NOMO-1 treated with dmso at 0.1 percent for 144 hours (cell line): ENCODE measurements around the gene GATA2.
A peak's percentile ranks its signal among the peaks of the same experiment; 100 is the strongest.

Experiments used
- DNase-seq: peaks from one replicate; lab custom pipeline; 2025; ENCODE audit not compliant: unreplicated experiment; lab: John Stamatoyannopoulos, UW

Gene GATA2

DNA sequence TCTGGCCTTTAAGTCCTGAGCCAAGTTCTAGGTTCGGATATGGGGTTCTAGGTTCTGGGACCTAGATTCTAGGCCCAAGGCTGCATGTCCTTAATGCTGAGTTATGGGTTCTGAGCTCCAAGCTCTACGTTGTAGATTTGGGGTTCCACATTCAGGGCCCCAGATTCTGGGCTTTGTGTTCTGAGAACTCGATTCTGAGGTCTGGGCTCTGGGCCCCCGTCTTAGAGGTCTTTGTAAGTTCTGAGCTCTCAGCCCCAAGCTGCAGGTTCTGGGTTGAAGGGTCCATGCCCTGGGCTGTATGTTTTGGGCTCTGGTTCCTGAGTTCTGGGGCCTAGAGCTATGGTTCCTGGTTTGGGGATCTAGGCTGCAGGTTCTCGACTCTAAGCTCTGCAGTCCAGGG lies 16.3 kb downstream of the GATA2 start:
- DNase-seq: no peak

DNA sequence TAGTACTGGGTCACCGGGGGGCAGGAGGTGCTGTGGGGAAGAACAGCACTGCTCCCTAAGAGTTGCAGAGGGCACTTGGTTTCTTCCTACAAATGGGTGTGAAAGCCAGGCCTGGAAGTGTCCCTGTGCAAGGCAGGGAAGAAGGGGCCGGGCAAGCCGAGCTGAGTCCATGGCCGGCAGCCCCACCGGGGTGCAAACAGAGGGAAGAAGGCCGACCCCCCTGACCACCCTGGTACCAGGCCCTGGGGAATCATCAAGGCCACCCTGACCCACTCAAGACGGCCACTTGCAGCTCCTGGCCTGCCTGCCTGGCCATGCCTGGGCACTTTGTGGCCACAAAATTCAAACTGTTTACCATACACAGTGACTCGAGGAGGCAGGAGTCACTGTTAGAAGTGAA lies 17.6 kb downstream of the GATA2 start:
- no peak for DNase-seq

DNA sequence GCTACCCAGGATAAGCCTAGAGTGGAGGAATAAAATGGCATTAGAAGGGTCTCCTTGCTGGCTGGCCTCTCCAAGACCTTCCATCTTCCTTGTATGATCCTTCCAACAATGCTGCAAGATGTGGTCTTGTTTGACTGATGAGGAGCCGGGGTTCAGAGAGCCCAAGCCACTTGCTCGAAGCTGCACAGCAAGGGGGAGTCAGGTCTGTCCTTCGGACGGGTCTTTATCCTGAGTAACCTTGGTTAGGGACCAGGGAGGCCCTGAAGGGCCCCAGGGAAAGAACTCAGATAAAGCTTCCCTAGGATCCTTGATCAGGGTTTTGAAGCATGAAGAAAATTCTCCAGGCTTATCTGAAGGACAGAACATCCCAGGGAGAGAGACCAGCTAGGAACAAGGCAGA lies 19.3 kb downstream of the GATA2 start:
- DNase-seq: no peak

DNA sequence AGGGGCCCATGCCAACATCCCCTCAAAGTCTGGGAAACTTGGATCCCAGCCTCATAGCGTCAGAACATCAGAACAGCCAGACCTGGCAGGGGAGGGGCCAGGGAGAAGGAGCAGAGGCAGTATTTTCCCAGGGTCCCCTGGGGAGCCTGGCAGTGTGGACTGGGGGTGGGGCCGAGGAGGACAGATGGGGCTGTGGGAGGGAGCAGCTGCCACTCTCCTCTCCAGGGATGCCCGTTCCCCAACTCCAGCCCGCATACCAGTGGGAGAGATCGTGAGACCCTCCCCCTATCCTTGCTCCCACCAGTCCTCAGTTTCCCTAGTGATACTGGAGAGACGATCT lies 19.9 kb downstream of the GATA2 start:
- DNase-seq: no peak

DNA sequence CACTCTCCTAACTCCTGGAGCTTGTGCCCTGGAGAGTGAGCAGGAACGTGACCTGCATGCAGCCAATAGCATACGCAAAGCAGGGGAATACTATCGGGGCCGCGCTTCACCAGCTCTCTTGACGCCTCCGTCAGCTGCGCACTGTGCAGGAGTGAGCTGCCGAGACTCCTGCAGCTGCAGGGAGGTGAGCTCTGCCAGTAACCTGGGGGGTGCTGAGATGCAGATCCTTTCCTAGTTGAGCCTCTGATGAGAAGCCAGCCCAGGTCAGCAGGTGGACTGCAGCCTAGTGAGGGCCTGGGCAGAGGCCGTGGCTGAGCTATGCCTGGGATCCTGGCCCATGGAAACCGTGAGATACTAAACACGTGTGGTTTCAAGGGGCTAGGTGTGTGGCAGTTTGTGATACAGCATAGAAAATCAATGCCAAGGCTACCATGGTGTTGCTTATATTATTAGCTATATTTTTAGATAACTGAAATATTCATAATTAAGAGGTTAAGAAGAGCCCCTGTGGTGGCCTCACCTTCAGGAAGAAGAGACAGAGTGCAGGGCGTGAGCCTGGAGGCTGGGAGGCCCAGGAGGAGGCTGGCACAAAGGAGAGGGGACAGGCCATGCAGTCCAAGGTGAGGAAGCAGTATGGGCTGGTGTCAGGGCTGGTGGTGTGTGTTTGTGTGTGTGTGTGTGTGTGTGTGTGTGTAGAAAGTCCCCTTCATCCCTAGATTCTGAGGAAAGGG lies 20.4 kb downstream of the GATA2 start:
- no peak for DNase-seq

DNA sequence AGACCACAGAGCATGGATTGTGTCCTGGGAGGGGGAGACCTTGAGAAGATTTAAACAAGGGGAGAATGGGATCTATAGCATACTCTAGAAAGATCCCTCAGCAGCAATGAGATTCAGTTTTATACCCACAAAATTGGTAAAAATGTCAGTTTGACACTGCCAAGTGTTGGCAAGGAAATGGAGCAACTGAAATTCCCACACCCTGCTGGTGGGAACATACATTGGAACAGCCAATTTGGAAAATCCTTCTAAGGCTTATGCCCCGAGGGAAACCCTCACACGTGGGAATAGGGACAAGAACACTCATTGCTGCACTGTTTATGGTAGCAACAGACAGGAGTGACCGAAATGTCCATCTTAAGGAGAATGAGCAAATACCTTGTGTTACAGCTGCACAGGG lies 21.3 kb downstream of the GATA2 start:
- DNase-seq: no peak

DNA sequence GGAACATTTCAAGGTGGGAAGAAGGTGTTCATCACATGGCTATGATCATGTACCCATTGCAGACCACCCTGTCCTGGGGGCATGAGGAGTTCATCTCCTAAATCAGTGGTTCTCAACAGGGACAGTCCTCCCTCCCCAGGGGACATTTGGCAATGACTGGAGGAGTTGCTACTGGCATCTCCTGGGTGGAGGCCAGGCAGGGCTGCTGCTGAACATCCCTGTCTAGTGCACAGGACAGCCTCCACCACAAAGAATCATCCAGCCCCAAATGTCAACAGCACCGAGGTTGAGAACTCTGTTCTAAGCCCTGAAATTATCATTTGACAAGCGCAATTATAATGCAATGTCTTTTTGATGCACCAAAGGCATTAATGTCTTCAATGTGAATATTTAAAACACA lies 21.9 kb downstream of the GATA2 start:
- no peak for DNase-seq

DNA sequence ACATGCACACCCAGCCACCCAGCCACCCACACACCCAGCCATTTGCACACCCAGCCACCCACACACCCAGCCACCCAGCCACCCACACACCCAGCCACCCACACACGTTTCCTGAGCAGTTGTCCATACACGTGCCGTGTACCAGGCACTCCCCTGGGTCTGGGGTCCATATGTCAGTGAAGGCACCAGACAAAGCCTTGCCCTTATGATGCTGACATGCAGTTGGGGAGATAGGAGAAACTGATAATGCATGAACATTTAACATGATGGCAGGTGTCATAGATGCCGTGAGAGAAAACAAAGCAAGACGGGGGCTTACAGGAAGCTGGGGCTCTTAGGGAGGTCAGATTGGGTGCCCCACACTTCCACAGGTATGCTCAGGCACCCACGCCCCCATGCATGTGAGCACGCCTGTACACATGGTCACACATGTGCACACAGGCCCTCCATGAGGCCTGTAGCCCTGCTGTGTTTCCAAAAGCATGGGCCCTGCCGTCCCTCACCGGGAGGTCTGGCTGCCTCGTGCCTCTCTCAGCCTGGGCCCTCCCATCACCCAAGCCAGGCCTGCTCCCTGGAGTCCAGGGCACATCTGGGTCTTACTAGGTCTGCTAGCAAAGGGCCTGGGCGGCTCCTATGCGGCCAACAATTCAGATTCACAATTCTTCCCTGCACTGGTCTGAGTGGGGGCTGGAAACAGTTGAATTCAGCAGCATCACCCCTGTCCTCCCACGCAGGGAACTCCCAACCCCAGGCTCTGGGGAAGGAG lies 22.7 kb downstream of the GATA2 start:
- no peak for DNase-seq

DNA sequence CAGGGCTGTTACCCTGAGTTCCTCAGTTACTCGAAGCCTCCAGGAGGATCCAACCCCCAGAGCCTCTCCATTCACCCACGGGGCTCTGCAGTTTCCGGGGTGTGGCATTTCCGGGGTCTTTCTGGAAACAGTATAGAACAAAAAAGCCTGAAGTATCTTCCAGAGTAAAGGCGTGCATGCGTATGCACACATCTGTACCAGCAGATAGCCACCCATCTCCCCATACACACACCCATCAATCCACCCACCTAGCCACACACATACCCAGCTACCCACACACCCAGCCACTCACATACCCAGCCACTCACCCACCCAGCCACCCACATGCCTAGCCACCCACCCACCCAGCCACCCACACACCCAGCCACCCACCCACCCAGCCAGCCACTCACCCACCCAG lies 23.4 kb downstream of the GATA2 start:
- no peak for DNase-seq

DNA sequence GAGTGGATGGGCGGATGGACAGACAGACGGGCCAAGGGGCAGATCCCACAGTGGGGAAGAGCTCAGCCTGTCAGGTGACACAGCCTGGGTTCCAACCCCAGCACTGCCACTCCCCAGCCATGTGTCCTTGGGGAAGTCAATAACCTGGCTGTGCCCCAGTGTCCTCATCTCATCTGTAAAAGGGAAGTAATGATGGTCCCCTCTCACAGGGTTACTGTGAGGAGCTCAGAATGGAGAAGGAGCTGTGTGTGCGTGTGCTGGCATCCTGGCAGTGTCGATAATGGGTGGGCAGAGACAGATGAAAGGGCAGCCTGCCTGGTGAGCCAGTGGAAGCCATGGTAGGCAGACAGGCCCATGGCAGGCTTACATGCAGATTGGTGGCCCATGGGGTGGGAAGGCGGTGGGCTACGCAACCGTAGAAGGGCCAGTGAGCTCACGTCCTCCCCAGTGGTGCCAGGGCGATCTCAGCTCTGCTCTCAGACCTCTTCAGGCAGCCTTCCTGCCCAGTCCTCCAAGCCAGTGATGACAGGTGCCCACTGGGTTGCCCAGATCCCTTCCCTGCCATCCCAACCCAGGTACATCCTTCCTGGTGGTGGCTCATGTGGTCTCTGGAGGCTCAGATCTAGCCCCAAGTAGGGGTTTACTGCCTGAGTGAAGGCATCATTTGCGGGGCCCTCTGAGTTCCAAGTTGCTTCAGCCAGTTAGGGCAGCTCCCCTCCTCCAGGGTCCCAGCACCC lies 24.0 kb downstream of the GATA2 start:
- DNase-seq: peak; percentile 21

DNA sequence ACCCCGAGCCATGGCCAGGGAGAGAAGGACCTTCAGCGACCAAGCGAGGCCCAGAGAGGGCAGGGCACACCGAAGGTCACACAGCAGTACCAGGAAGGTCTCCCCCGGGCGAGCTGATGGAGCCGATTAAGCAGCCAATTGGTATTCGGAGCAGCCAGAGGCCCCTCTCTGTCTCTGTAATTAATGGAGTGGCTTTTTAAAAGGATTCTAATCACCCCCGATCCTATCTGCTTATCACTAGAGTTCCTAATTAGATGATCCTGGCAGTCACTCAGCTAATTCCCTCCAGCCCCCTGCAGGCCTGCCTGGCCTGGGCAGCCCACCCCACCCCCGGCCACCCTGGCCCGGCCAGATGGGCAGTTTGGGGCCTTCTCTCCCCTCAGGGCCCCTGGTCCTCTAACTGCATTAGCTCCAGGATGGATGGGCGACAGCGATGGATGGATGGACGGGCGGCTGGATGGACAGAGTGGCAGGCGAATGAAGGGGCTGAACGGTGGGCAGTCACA lies 24.7 kb downstream of the GATA2 start:
- no peak for DNase-seq

DNA sequence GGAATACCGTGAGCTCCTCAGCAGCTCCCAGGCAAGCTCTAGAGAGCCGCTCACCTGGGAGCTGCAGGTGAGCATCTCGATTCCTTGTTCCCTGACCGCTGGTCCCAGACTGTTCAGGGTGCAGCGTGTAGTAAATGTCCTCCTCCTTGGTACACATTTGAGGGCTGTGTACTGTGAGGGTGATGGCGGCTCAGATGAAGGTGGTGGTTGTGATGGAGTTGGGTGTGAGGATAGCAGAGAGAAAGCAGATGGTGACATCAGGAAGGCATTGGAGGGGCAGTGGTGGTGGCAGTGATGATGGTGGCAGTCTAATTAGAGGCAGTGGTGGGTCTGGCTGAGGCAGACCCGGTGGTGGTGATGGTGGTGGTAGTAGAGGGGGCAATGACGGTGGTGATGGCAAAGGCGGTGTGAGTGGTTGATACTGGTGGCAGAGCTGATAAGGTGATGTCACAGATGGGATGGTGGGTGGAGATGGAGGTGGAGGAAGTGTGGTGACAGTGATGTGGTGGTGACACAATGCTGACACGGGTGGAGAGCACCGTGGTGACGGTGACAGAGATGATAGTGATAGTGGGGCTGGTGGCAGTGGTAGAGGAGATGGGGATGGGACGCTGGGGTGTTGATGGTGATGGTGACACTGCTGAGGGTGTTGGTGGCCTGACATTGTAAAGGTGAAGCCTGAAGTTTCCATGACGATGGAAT lies 26.0 kb downstream of the GATA2 start, which contains the start of gene DNAJB8:
Gene DNAJB8, minus strand, starts transcription at position 51 of the 702 bp plus-strand sequence. CDS start 3,645 bp downstream, outside the sequence.
- DNase-seq: no peak

DNA sequence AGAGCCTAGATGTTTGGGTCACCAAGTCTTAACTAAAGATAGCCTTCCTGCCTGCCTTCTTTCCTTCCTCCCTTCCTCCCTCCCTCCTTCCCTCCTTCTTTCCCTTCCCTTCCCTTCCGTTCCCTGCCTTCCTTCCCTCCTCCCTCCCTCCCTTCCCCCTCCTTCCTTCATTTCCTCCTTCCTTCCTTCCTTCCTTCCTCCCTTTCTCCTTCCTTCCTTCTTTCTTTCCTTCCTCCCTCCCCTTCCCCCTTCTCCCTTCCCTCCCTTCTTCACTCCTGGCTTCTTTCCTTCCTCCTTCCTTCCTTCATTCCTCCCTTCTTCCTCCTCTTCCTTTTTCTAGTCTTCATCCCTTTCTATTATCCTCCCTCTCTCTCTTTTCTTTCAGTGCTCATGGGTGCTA lies 28.3 kb downstream of the GATA2 start:
- DNase-seq: no peak

DNA sequence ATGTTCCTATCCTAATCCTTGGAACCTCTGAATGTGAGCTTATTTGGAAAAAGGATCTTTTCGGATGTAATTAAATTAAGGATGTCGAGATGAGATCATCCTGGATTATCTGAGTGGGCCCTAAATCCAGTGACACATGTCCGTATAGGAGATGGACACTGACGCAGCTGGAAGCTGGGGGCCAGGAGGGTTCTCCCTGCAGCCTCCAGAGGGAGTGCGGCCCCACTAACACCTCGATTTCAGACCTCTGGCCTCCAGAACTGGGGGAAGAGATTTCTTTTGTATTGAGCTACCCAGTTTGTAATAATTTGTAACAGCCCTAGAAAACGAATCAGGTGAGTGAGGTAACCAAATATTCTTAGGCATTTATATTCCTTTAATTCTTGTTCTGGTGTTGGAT lies 28.8 kb downstream of the GATA2 start:
- no peak for DNase-seq

DNA sequence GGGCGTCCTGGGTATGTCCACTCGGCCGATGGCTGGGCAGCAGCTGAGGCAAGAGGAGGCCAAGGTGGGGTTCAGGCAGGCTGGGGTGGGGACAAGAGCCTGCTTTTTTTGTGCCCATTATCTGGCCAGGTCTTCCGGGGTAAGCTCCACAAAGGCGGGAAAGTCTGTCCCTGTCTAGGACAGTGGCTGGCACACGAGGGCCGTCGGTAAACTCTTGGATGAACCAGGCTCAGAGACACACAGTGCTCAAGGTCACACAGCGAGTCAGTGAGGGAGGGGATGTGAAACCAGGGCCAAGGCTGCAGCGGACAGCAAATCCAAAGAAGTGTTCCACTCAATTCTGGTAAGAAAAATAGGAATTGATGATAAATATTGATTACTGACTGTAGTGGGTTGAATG lies 29.2 kb downstream of the GATA2 start:
- DNase-seq: no peak

DNA sequence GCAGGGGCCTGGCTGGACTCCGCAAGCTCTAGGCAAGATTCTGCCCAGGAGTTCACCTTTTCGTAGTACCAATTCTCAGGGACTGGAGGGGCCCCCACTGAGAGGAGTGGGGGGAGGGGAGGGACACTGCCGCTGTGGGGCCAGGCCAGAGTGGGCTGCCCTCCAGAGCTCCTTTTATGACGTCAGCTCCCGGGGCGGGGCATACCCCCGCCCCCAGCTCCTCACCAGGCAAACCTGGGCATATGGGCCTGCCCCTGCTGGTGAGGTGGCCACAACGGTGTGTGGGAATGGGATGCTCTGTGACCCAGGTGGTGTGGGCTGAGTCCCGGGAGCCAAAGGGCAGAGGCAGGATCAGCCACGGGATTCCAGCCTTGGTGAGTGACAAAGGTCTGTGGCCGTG lies 29.6 kb downstream of the GATA2 start:
- DNase-seq: no peak

DNA sequence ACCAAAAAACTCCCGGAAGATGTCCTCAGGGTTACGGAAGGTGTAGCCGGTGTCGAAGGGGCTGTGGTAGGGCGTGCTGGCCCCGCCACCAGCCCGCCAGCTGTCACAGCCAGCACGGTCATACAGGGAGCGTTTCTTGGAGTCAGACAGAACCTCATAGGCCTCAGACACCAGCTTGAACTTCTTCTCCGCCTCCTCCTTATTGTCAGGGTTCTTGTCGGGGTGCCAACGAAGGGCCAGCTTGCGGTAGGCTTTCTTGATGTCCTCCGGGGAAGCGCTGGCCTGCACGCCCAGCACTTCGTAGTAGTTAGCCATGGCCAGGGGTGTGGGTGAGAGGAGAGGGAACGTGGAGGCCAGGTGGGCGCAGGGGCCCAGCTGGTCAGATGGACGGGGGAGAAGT lies 30.1 kb downstream of the GATA2 start:
- DNase-seq: no peak

DNA sequence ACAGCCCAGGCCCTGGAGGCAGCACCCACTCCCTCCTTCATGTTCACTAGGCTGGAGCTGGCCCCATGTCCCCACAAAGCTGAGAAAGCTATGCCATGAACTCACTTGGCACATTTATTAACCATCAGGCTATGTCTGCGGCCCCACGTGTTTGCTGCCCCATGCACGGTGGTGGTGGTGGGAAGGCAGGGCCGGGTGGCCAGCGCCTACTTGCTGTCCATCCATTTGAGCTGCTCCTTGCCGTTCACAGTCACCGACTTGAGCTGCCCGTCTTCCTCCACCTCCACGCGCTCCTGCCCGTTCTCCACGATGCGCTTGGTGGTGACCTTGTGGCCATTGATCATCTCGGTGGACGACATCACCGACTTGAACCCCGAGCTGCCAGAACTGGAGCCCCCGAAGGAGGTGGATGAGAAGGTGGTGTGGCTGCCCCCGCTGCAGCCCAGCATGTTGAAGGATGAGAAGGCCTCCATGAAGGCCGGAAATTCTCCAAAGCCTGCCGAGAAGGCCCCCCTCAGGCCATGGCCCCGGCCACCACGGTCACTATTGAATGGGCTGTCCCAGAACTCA lies 30.6 kb downstream of the GATA2 start:
- DNase-seq: no peak

DNA sequence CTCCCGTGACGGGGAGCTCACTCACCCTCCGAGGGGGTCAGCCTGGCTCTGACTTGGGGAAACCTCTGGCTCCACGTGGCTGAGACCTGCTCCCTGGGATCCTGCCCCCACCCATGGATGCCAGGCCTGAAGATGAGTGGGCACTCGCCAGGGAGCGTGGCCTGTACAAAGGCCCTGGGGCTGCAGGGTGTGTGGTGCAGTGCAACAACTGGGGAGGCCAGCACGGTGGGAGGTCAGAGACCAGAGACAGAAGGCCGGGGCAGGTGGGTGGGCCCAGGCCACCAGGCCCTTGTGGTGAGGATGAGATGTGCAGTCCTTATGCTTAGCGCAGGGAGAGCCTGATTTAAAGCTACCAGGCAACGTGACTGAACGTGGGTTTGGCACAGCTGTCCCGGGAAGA lies 31.3 kb downstream of the GATA2 start:
- no peak for DNase-seq

DNA sequence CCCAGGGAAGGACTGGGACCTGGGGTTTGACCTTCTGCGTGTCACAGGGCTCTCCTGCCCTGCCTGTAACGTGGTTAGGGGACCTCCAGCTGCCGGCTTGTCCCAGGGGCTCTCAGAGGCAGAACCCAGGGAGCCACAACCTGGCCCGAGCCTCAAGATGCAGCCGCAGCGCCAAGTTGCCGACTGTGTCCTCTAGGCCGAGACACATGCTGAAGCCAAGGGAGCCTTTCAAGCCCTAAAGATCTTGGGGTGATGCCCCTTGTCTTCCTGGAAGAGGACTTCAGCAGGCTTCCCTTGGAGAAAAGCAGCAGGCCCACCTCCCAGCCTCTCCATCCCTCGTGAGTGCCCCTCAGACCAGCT lies 33.6 kb downstream of the GATA2 start:
- DNase-seq: no peak
